ENCODE measurements around the gene ZNF230.
A peak's percentile ranks its signal among the peaks of the same experiment; 100 is the strongest.

The ZNF230 gene

DNA sequence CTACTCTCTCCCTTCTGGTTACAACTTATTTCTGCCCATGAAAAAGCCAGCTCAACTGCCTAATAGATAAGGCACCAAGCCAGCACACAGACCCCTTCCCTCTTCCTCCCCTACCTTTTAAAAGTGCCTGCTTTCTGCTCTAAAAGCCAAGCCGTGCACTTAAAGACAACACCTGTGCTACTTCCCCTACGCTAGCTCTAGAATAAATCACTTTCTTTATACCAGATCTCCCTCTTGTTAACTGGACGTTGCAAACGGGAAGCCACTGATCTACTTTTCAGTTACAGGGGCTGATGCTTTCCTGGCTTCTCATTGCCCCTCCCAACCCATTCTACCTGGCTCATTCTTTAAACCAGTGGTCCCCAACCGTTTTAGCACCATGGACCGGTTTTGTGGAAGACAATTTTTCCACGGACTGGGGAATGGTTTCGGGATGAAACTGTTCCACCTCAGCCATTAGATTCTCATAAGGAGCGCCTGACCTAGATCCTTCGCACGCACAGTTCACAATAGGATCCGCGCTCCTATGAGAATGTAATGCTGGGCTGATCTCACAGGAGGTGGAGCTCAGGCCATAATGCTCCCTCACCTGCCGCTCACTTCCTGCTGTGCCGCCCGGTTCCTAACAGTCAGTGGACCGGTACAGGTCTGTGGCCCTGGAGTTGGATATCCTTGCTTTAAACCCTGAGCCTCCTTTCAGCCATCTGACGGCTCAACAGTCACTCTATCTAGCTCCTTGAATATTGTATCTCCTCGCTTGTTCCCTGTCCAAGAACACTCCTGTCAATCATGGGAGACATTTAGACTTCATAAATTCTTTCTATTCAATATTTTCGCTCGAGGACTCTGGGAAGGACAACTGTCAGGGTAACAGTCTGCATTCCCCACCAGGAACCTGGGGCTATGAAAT is 48.2 kb downstream of the ZNF230 start:
- H3F3A ChIP-seq (ENCODE audit: insufficient read depth, low read length): no peaks in the 10 kb centered on the region
- peaks cover 7% of the 10 kb centered on the region for H3K27me3 ChIP-seq (ENCODE audit: insufficient read depth, low read length)
- H3K4me1 ChIP-seq (ENCODE audit: insufficient read depth, low read length, severe bottlenecking): no peaks in the 10 kb centered on the region
- no peaks in the 10 kb centered on the region for H3K79me2 ChIP-seq (ENCODE audit: insufficient read depth, low read length)
- H3K4me3 ChIP-seq (ENCODE audit: low read depth, low read length, poor library complexity, severe bottlenecking): no peak overlapping the region
- no peak overlapping the region for H2AFZ ChIP-seq (ENCODE audit: low read length)
- TF ChIP-seq, protein P1, sequence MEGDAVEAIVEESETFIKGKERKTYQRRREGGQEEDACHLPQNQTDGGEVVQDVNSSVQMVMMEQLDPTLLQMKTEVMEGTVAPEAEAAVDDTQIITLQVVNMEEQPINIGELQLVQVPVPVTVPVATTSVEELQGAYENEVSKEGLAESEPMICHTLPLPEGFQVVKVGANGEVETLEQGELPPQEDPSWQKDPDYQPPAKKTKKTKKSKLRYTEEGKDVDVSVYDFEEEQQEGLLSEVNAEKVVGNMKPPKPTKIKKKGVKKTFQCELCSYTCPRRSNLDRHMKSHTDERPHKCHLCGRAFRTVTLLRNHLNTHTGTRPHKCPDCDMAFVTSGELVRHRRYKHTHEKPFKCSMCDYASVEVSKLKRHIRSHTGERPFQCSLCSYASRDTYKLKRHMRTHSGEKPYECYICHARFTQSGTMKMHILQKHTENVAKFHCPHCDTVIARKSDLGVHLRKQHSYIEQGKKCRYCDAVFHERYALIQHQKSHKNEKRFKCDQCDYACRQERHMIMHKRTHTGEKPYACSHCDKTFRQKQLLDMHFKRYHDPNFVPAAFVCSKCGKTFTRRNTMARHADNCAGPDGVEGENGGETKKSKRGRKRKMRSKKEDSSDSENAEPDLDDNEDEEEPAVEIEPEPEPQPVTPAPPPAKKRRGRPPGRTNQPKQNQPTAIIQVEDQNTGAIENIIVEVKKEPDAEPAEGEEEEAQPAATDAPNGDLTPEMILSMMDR (IDR thresholded peaks at IDR 0.05; ENCODE audit: low read length): no peak
- no peak for TF ChIP-seq EZH2 (IDR thresholded peaks at IDR 0.05; ENCODE audit: borderline replicate concordance, low read length)
- no peaks in the 10 kb centered on the region for H3K9me3 ChIP-seq (ENCODE audit: low read length)
- H3K36me3 ChIP-seq (ENCODE audit: insufficient read depth, low read length): no peaks in the 10 kb centered on the region
- no peak overlapping the region for H3K9ac ChIP-seq (ENCODE audit: low read length)
- H4K20me1 ChIP-seq (ENCODE audit: insufficient read depth, low read length): no peaks in the 10 kb centered on the region
- H3K4me2 ChIP-seq (ENCODE audit: low read length): no peak overlapping the region
- H3K27ac ChIP-seq (ENCODE audit: low read depth, low read length, poor library complexity, severe bottlenecking): no peak overlapping the region
- no peaks in the 10 kb centered on the region for H3K9me2 ChIP-seq (ENCODE audit: low read depth, low read length)

DNA sequence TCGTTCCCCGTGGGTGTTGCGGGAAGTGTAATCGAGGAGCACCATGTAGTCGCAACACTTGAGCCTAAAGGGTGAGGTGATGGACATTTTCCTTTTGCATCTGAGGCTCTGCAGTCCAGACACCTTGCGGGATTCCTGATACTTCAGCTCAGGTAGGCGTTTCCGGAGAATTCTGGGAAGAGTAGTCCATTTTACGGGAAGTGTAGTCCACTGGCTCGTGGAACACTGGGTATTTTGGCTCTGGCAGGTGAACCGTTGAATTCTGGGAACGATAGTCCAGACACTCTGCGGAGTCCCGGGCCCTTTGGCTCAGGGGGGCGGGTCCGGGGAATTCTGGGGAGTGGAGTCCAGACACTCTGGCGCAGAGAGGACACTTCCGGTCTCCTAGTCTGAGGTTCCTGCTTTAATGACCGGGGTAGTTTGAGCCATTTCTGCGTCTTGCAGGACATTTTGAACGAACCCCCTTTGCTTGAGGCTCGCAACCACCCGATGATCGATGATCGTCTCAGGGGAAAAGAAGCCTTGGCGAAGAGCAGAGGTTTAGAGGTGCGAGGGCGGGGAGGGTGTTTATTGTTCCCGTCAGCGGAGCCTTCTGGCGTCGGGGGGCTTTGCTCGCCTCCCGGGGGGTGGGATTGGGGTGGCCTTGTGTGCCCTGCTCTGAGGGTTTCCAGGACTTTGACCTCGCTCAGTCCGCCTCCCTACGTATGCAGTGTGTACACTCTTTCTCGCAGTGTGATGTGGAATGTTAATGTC is 49.1 kb downstream of the ZNF230 start, which contains the start of gene ZNF223:
Gene ZNF223 (plus strand): TSS at position 387 of the 753 bp plus-strand sequence. CDS start 3,141 bp downstream, outside the sequence.
- no peaks in the 10 kb centered on the region for H3K4me1 ChIP-seq (ENCODE audit: insufficient read depth, low read length, severe bottlenecking)
- no peaks in the 10 kb centered on the region for H3K36me3 ChIP-seq (ENCODE audit: insufficient read depth, low read length)
- H2AFZ ChIP-seq (ENCODE audit: low read length): no peak within 1 kb of the TSS
- H3K4me3 ChIP-seq (ENCODE audit: low read depth, low read length, poor library complexity, severe bottlenecking): no peak within 1 kb of the TSS
- no peak within 1 kb of the TSS for H3K9ac ChIP-seq (ENCODE audit: low read length)
- no peak within 1 kb of the TSS for H3K27ac ChIP-seq (ENCODE audit: low read depth, low read length, poor library complexity, severe bottlenecking)
- peaks cover 7% of the 10 kb centered on the region for H3K27me3 ChIP-seq (ENCODE audit: insufficient read depth, low read length)
- H3K79me2 ChIP-seq (ENCODE audit: insufficient read depth, low read length): no peaks in the 10 kb centered on the region
- H3K9me3 ChIP-seq (ENCODE audit: low read length): no peaks in the 10 kb centered on the region
- H4K20me1 ChIP-seq (ENCODE audit: insufficient read depth, low read length): no peaks in the 10 kb centered on the region
- TF ChIP-seq, protein P1 (IDR thresholded peaks at IDR 0.05; ENCODE audit: low read length): no peak
- TF ChIP-seq EZH2 (IDR thresholded peaks at IDR 0.05; ENCODE audit: borderline replicate concordance, low read length): no peak
- H3K4me2 ChIP-seq (ENCODE audit: low read length): no peak within 1 kb of the TSS
- no peaks in the 10 kb centered on the region for H3K9me2 ChIP-seq (ENCODE audit: low read depth, low read length)
- no peaks in the 10 kb centered on the region for H3F3A ChIP-seq (ENCODE audit: insufficient read depth, low read length)

DNA sequence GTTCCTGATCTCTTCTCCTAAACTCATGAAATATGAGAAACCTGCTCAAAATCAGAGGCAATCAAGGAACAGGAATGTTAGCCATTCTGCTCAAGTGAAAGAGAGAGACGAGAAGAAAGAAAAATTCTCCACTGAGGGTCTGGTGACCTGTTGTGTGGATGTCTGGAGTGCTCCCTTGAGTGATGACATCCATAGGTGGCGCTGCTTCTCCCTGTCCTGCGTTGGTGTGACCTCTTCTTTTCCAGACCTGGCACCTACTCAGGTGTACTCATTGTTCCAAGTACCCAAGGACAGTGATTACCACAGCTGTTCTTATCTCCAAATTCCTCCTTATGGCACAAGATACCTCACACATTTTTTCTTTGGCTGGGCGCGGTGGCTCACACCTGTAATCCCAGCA is 53.1 kb downstream of the ZNF230 start:
- Histone ChIP-seq H3K27me3 (ENCODE audit: insufficient read depth, low read length) (no peaks in the 10 kb centered on the region; the same call in 1 of the 2 replicates), H3F3A (ENCODE audit: insufficient read depth, low read length) (no peaks in the 10 kb centered on the region), H3K9me2 (ENCODE audit: low read depth, low read length) (no peaks in the 10 kb centered on the region), H3K4me3 (ENCODE audit: low read depth, low read length, poor library complexity, severe bottlenecking) (no peak overlapping the region), H3K36me3 (ENCODE audit: insufficient read depth, low read length) (no peaks in the 10 kb centered on the region), H4K20me1 (ENCODE audit: insufficient read depth, low read length) (no peaks in the 10 kb centered on the region), H3K4me1 (ENCODE audit: insufficient read depth, low read length, severe bottlenecking) (no peaks in the 10 kb centered on the region), H2AFZ (ENCODE audit: low read length) (no peak overlapping the region), H3K9ac (ENCODE audit: low read length) (no peak overlapping the region), H3K4me2 (ENCODE audit: low read length) (no peak overlapping the region), H3K27ac (ENCODE audit: low read depth, low read length, poor library complexity, severe bottlenecking) (no peak overlapping the region), H3K9me3 (ENCODE audit: low read length) (no peaks in the 10 kb centered on the region), H3K79me2 (ENCODE audit: insufficient read depth, low read length) (no peaks in the 10 kb centered on the region)
- TF ChIP-seq, protein P1 (IDR thresholded peaks at IDR 0.05; ENCODE audit: low read length): peak; percentile 22; the same call in 1 of the 2 replicates
- no peak for TF ChIP-seq EZH2 (IDR thresholded peaks at IDR 0.05; ENCODE audit: borderline replicate concordance, low read length)

All from OCI-LY1 (cell line).